GM21786 (cell line): ENCODE results near the gene CORO6.

Experiments used
- ATAC-seq: cut with Tn5 transposase; IDR thresholded peaks from one replicate; pipeline ENCODE4 v1.9.1; 2021; ENCODE audit not compliant: unreplicated experiment

Gene CORO6

DNA sequence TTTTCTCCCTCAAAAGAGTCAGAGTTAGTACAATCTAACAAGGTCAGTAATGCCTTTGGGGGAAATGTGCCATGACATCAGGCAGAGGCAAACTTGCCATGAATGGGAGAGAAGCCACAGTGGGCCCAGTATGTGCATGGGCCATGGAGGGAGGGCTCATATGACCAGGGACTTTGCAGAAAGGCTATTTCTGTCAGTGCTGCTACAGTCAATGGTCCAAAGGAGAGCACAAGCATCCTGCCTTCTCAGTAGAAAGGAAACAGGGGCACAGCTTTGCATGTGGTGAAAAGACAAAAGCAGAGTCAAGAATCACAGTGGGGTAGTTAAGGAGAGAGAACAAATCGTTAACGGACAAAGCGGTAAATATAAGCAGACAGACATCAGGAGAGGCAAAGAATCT lies 11.2 kb upstream of the CORO6 start:
- no peak for ATAC-seq

DNA sequence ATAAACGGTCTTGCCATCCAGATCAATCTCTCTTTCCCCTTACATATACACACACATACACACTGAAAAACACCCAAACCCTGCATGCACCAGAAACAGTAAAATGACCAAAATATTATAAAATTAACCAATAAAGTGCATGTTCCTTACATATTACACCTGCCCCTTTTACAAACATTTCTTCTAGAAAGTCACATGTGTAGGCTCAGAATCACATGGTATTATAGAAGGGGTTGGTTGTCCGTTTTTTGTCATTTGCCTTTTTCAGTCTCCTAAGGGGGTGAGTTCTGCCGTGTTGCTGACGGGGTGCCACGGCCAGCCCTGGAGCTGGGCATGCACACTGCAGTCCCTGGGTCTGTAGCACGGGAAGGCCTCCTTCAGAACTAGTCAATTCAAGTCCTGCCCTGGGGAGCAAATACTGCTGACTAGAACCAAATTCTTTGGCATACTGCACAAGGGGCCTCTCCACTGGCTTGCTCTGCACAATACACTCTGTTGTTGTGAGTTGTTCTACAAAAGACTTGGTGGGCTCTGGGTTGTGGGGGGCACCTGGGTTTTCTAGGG lies 8.0 kb upstream of the CORO6 start:
- no peak for ATAC-seq

DNA sequence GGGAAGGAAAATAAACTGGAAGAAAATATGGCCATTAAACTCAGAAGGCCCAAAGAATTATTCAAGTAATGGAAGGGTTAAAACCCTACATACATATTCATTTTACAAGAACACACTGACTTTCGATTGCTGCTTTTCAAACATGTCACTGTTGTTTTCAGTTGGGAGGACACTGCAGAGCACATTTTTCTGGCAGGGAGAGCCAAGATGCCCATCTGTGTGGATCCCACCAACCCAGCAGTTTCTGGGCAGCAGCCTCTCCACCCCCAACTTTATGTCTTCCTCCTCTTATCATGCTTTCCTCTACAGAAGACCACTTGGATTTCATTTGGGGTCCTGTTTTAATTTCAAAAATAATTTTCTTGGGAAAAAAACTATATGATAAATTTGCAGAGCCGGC lies 7.1 kb upstream of the CORO6 start:
- ATAC-seq, result no peak

DNA sequence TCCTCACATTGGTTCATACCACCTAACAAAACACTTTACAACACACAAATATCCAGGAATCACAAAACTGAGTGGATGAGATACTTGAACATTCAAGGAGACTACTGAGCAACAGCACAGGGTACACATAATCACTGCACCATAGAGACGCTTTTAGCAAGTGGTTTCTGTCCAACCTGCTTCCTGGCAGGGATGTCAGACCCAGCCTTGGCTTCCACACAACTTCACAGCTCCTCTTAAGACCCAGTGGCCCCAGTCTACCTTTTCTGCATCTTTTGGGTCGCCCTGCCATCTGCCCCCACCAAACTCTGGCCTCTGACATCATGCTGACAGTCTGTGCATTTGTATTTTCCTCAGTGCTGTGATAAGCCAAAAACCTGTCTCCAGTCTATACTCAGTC lies 5.9 kb upstream of the CORO6 start:
- ATAC-seq, result no peak

DNA sequence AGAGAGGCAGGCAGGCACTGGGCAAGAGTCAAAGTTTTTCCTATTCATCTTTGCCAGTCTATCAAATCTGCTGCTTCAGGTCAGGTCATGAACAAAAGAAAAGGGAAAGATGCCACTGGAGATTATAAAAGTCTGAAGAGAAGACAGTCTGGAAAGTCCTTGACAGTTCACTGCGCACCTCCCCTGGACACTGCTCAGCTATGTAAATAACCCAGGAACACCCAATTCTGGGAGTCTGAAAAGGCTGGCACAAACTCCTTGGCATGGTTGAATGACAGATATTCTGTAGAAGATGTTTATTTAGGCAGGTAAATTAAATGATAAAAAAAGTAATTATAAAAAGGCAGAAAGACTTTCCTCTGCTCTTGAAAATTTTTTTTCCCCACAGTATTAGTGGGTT lies 5.2 kb upstream of the CORO6 start:
- no peak for ATAC-seq

DNA sequence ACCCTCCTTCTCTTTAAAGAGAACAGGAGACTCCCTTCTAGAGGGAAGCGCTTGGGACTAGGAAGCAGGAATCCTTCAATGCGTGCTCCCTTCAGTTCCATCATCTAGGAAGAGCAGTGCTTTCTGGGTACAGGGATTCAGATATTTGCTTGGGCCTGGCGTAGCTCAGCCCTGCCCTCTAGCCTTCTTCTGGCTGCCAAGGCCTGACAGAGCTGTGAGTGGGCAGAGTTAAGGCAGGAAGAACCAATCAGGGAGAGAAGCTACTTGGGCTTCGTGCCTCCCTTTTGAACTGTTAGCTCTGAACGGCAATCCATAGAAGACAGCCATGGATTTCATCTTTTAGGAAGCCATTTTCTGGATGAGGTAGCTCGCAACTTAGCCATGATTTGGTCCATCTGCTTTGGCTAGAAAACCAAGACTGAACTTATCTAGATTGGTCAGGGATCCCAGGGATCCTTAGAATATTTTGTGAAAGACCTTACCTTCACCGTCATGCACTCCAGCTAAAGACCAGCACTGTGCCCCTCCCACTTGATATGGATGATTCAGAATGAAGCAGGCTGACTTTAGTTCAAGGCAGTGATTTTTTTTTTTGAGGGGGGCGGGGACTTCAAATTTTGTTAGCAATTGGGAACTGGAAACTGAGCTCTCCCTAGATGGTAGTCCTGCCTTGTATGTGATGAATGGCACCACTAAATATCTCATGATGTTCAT lies 2.5 kb upstream of the CORO6 start:
- no peak for ATAC-seq

DNA sequence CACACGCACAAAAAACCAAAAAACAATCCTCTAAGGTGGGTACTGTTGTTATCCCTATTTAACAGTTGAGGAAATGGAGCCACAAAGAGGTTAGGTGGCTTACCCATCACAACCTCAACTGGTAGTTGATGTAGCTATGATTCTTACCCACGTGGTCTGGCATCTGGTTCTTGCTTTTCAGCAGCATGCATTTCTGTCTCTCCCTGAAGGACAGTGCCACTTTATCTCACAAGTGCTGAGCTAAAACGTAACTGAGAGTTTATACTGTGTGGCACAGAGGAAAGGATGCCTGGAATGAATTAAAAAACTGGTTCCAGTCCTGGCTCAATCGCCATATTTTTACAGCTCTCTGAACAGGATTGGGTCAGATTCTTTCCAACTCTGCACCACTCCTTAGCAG lies 1.9 kb upstream of the CORO6 start:
- no peak for ATAC-seq

DNA sequence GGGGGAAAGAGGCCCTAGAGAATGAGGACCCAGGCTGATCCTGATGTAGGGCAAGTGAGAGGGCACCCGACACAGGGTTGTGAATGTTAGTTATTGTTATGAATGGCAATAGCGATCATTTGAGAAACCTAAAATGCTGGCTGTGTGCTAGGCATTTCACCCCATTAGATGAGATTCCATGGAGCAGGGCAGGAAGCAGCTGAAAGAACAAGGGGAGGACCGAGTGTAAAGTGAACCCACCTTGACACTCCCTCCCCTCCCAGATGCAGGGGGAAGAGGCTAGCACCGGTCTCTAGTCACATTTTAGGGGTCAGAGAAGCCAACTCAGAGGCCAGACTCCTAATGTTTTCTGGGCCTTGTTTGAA lies 553 bp upstream of the CORO6 start:
- ATAC-seq, result no peak

DNA sequence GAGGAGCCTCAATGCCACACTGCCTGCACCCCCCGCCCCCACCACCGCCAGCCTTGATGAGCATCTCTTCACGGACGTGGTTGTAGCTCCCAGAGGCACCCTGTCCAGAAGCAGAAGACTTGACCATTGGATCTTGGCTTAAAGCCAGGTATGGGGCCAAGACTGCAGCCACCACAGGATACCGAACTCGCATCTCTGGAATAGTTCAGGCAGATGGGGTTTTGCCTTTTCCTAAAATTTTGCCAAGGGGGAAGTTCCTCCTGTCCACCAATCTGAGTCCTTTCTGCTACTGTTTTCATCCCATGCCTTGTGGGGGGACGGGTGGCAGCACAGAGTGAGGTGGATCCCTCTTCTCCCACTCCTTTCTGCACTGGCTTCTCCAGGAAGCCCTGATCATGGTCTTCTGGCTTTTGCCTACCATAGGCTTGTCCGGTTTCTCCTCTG lies 939 bp downstream of the CORO6 start:
- ATAC-seq, result no peak

DNA sequence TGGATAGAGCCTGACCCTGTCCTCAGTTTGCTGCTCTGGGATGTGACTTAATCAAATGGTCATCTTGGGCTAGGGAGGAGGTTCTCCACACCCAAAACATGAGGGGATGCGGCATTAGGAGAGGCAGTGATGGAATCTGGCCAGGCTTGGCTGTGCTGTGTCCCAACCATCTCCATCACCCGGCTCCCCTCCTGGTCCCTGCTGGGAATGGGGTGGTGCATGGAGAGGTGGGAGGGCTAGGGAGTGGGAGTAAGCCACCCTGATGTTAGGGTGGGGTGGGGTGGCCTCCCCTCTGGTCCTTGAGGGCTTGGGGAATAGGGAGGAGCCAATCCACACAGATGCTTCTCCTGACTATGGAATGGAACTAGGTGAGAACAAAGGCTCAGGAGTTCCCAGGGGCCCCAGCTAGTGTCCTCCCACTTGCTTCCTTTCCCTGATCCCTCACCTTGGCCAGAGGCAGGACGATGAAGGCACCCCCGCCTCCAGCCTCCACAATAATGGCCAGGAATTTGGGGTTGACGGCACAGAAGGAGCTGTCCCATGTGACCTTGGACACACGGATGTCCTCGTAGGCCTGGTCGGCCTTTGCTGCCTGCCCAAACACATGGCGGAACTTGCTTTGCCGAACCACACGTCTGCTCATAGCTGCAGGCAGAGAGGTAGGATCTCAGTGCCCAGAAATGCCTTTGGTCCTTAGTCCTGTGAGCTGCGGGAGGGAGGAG lies 1.8 kb downstream of the CORO6 start:
- no peak for ATAC-seq

DNA sequence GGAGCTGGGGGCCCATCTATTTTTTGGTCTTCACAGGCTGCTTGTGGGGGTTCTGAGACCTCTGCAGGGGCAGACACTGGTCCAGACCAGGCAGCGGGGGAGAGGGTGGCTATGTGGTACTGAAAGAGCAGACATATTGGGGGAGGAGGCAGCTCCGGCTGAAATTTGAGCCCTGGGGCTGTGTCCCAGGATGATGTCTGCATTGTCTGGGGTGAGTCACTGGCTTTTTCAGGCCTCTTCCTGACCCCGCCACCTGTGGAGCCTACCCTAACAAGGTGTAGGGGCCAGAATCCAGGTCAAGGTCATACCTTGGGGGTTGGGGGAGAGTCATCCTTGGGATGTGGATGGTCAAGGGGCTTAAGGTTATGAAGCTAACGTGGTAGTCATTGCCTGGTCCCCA lies 2.4 kb downstream of the CORO6 start:
- no peak for ATAC-seq

DNA sequence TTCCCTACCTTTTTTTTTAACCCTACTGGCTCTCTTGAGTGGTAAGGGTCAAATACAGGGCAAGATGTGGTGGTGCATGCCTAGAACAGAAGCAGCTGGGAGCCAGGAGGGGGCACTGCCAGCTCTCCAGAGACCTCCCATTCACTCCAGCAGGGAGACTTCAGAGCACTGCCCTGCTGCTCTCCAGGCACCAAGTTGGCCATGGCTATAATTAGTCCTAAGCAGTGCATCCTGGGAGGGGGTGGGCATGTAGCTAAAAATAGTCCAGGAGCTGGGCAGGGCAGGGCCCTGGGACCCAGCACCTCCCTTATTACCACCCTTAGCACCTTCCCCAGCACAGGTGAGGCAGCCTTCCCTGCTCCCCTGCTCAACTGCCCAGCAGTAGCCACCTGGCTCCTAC lies 3.5 kb downstream of the CORO6 start:
- ATAC-seq, result no peak

DNA sequence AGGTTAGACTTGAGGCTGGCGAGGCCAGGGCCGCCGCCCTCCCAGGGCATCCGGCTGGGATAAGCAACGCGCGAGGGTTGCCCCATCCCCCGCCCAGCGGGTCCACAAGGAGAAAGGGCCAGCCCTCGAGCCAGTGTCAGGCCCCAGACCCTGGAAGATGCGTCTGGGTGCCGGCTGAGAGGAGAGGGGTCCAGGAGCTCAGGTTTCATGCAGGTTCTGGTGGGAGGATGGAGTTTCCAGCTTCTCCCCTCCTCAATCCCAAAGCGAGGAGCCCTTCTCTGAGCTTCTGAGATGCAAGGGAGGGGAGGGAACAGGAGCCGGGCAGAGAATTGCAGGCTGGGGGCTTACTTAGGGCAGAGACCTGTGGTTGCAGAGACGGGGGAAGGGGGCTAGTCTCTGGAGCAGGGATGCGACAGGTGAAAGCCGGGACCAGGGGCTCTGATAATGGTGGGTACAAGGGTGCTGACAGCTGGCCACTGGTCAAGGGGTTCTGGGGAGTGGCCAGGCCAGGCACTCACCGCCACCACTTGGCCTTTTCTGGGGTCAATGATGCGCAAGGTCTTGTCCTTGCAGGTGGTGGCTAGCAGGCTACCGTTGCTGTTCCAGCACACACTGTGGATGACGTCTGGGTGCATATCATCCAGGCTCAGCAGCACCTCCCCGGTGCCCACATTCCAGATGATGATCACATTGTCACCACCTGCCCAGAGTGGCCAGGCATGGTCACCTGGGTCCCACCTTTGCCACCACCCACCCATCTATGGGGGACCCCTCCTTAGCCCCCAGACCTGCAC lies 4.2 kb downstream of the CORO6 start:
- ATAC-seq, result no peak

DNA sequence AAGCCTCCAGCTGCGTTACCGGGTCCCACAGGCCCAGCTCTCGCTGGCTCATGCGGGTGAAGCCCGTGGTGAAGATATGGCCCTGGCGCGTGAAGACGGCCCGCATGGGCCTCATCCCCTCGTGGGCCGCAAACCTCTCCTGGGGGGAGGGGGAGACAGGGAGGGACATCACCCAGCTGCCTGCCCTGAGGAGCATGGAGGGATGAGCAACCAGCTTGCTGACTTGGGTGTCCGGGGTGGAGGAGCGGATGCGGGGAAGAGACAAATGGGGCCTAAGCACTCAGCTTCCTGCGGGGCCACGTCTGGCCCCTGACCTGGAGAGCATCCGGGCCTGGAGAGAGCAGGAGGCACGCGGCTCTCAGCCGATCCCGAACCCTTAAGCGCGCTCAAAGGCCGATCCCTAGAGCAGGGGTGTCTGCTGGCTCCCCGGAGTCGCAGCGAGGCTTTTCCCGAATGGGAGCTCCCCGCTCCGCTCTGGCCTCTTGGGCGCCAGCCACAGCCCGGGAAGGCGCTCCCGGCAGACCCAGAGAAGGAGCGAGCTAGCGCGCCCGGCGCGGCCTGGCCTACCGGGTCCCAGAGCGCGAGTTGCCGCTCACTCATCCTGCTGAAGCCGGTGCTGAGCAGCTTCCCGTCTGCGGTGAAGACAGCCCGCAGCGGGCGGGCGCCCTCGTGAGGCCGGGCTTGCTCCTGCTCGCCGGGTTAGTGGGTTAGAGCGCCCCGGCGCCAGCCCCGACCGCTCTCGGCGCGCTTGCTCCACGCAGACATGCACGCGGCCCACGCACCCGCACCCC lies 5.0 kb downstream of the CORO6 start:
- ATAC-seq, result peak; percentile 9

DNA sequence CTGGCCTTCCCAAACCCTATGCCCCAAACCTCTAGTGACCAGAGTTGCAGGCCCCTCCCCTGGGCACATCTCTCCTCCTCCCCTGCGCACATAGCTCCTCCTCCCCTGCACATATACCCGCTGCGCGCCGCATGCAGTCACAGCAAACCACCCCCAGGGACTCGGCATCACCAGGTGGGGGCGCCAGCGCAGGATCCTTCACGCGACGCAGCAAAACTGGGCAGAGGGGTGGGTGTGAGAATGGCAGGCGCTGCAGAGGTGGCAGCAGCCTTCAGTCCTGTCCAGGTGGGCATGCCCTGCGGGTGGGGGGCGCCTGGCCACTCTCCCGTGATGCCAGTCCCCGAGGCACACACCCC lies 5.6 kb downstream of the CORO6 start:
- ATAC-seq, result peak; percentile 52

DNA sequence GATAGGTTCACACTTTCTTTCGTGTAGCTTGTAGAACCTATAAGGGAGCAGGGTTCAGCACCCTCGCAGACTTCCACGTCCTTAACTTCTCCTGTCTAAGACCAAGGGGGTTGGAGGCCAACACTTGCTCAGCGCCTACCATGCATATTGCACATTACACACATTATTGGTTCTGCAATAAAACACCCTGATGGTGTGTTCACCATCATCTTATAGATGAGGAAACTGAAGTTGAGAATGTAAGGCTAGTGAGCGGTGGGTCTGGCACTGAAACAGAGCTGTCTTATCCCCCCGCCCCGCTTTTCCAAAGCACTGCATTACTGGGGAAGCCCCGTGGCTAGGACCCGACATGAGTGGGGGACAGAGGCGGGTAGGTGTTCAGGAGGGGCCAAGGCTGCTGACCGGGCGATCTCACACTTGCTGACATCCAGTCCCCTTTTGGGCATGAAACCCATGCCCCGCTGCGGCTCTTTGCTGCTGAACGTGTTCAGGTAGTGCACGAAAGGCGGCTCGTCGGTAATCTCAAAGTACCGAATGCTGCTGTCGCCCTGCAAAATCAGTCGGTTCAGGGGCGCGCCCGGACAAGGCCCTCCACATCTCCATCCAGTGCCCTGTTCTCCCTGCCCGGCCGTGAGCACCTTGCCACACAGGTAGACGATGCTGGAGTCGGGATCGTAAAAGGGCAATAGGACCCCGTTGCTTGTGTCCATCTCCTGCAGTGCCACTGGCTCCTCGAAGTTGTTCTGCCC lies 6.2 kb downstream of the CORO6 start:
- ATAC-seq, result no peak

DNA sequence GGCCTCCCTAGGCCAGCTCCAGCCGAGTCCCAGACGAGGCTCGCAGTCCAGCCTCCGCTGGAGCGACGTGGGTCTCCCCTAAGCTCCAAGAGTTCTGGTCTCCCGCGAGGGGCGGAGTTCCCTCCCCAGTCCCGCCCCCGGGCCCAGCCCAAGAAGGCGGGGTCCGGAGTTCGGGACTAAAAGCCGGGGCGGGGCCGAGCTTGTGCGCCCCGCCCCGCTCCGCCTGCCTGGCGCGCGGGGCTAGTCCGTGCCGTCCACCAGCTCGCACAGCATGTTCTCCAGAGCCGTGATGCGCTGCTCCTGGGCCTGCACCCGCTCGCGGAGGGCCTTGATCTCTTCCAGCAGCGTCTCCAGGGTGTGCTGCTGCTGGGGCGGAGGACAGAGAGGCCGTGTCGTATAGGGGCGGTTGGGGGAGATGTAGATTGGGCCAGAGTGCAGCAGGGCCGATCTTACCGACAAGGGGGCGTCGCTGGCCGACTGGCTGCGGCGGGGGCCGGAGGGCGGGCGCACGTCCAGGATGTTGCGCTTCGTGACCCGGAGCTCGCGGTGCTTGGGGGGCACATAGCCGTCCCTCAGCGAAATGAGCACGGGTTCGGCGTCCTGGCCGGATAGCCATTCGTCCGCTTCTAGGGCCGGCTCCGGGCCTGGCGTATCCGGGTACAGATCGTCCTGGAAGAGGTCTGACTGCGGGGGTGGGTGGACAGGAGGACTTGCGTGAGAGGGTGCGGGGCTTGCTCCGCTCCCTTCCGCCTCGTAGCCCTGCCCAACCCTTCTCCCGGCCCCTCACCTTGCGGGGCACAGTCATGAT lies 7.0 kb downstream of the CORO6 start:
- no peak for ATAC-seq

DNA sequence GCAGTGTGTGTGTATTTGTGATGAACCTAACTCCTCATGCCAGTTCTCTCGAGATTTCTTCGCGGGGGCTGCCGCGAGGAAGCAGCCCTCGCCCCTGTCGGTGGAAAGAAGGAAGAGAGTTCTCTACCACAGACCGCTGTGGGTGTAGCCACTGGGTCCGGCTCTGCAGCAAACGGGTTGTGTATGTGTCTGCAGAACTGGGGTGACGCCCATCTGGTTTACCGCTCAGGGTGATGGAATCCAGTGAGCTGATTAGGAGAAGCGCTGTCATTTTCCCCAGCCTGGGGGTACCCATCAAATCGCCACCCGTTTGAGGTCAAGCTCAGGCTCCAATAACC lies 7.7 kb downstream of the CORO6 start:
- ATAC-seq, result no peak

DNA sequence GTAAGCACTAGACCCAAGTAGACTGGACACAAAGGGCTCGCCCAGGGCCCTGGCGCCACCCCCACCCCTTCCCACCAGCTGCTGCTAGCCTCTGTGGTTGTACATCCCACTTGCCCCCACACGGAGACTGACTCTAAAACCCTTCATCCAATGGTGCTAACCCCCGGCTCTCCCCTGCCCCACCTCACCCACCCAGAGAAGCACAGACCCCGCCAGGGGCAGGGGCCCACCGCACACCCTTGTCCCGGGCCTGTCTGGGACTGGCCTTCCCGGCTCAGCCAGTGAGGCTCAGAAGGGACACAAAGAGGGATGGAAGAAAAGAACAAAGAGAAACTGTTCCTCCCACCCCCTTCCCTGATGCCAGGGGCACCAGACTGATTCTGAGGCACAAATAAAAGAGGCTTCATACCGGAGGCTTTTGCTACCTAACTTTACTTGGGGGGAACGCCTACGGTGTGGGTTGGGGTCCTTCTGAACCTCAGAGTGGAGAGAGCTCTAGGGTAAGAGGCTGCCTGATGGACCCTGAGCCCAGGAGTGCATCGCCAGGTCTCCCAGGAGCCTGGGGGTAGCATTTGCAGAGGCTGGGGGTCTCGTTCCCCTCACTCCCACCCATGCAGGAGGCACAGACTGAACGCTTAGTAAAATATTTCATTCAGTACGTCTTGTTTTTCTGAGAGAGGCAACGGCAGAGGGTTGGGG lies 8.2 kb downstream of the CORO6 start:
- no peak for ATAC-seq
